Measurements from ENCODE around the gene TCF19.
A peak's percentile ranks its signal among the peaks of the same experiment; 100 is the strongest.
"Not testable (repeated sequence)": the region's sequence is repeated elsewhere in the genome, so short reads cannot be mapped to it uniquely, and the experiment has no call there.

Gene TCF19

DNA sequence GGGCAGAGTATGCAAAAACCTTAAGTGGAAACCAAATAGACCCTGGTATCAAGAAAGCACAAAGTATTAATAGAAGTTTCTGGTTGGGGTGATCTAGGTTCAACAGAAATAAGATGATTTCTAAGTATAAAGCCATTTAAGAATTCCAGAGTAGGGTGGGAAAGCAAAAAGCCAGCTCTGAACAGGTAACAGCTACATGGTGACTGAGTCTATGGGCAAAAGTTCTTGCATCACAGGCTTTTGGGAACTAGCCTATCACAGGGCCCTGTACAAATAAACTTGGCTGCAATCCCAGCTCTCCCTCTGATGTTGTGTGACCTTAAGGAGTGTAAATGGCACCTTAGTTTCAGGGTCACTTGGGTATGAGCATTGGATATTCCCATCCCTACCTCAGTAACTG lies 5.5 kb downstream of the TCF19 start:
- DNase-seq, result no peak

DNA sequence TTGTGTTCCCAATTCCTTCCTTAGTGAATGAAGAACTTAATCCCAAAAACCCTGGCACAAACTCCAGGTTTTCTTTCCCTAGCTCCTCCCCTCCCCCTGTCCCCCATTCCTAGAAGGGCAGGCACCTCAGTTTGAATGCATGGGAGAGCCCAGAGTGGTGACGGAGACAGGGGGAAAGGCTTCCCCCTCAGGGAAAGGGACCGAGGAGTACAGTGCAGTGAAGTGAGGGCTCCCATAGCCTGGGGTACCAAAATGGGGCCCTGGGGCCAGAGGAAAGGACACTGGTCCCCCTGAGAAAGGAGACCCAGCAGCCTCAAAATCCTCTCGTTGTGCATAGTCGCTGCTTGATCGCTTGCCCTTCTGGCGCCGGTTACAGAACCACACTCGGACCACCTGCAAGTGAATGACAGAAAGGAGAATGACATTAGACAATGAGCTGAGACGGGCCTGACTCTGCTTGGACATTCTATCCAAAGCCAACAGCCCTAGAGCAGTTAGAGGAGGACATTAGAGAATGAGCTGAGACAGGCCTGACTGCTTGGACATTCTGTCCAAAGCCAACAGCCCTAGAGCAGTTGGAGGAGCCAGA lies 6.2 kb downstream of the TCF19 start:
- DNase-seq, result not testable (repeated sequence)

GRCh38 chr6:31165064-31165832 lies 6.9 kb downstream of the TCF19 start:
- DNase-seq, result not testable (repeated sequence)

DNA sequence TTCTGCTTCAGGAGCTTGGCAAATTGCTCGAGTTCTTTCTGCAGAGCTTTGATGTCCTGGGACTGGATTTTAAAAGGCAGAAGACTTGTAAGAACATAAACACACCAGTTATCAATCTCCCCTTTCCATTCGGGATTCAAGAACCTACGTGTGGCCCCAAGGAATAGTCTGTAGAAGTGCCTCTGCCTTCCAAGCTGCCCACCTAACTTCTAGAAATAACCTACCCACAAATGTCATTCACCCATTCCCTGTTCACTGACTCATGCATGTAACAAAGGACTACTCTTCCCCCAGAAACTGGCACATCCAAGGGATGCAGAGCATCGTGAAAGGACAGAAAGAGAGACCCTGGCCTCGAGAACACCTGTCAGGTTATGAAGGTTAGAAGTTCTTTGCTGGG lies 7.6 kb downstream of the TCF19 start:
- DNase-seq, result no peak

DNA sequence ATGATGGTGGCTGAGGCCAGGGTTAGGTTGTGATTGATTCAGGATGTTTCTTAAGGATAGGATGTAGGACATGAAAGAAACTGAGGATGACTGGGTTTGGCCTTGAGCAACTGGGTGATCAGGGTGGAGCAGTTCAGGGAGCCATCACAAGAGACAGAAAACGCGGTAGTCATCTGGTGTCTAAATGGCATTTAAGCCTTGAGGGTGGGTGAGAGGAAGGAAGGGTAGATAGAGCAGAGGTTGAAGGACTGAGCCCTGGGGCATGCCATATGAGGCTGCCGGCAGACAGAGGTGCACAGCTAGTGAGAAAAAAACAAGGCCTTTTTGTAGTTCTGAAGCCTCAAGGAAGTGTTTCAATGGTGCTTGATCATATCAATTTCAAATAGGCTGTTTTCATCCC lies 10.2 kb downstream of the TCF19 start:
- no peak for DNase-seq

- no peak for DNase-seq
Observed at GRCh38 chr6:31169123-31169857, 10.9 kb downstream of the TCF19 start.

GRCh38 chr6:31169858-31170599 lies 11.6 kb downstream of the TCF19 start:
- not testable (repeated sequence) for DNase-seq

DNA sequence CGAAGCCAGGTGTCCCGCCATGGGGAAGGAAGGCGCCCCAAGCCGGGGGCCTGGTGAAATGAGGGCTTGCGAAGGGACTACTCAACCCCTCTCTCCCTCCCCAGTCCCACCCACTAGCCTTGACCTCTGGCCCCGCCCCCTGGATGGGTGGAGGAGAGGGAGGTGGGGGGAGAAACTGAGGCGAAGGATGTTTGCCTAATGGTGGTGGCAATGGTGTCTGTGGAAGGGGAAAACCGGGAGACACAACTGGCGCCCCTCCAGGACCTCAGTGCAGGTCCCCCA lies 12.2 kb downstream of the TCF19 start, which contains the start of gene POU5F1:
Gene POU5F1, minus strand, starts transcription at position 83 of the 282 bp plus-strand sequence. Its CDS starts 62 bp downstream, at position 21.
- DNase-seq, result no peak

DNA sequence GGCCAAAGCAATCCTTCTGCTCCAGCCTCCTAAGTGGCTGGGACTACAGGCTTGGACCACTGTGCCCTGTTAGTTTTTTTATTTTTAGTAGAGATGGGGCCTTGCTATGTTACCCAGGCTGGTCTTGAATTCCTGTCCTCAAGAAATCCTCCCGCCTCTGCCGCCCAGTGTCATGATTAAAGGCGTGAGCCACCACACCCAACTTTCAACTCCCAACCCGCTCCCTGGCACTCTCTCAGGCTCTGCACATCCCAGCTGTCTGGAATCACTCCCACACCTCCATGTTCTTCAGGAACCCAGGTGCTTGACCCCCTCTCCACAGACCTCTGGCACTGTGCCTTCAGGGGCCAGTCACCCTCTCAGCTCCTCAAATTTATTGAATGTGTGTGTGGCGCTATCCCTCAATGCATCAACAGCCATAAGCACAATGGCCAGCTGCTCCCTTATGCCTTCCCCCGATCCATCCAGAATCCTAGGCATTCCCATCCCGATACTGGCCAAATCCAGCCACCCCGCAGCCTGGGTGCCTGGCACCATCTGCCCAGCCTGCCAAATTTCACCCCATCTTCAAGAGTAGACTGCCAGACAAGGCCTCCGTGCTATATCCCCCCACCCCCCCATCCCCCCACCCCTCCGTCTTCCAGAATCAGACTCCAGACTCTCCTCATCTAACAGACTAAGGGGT lies 12.7 kb downstream of the TCF19 start:
- no peak for DNase-seq

- DNase-seq, result no peak
Observed at GRCh38 chr6:31171931-31172905, 13.8 kb downstream of the TCF19 start.

DNA sequence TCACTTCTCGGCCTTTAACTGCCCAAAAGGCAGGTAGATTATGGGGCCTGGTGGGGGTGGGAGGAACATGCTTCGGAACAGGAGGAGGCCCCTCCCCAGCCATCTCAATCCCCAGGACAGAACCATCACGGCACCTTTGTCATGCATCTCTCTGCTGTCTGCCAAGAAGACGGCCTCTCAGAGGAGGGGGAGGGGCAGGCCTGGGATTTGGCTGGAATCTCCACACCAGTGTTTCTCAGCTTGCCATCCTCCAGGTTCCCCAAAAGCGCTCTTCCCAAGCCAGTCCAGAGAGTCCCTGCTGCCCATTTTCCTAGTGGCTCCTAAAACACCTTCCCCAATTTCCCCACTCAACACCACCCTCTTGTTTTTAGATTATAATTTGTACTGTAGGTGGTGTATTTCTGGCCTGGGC lies 14.6 kb downstream of the TCF19 start:
- no peak for DNase-seq

- no peak for DNase-seq
Observed at GRCh38 chr6:31173406-31173805, 15.0 kb downstream of the TCF19 start.

DNA sequence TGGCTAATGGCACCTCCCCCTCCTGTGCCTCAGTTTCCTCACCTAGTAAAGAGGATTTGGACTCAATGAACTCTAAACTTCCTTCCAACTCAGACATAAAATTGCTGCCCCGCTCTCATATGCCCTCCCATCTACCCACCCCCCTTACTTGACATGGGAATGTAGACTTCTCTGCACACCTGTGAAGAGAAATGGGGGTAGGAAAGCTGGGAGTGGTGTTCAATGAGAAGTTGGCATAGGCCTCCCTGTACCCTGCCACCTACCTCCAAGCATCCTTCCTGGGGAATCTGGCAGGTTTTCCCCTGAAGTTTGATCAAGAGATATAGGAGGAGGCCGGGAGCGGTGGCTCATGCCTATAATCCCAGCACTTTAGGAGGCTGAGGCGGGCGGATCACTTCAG lies 16.0 kb downstream of the TCF19 start:
- DNase-seq, result no peak

GRCh38 chr6:31175971-31176370 lies 17.6 kb downstream of the TCF19 start:
- DNase-seq, result no peak

GRCh38 chr6:31178143-31179041 lies 20.0 kb downstream of the TCF19 start:
- DNase-seq, result no peak

DNA sequence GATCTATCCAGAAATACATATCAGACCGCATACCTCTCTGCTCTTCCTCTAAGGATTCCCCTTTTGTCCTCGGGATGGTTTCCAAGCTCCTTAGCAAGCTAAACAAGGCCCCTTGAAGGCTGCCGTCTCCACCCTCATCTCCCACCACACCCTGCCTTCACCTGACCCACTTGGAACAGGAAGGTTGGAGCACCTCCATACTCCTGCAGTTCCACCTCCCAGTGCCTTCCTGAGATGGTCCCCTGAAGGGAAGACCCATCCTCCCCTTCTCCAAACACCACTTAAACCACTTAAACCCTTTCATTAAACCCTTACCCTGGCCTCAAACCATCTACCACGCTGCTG lies 20.6 kb downstream of the TCF19 start:
- DNase-seq, result no peak

DNA sequence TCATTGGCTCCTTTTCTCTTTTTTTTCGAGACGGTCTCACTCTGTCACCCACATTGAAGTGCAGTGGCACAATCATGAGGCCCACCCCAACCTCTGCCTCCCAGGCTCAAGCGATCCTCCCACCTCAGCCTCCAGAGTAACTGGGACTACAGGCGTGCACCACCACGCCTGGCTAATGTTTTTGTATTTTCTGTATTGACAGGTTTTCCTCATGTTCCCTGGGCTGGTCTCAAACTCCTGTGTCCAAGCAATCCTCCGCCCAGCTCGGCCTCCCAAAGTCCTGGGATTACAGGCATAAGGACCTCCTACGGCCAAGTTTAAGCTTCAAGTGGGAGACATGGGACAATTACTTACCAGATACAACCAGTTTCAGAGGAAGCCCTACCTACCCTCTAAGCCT lies 21.5 kb downstream of the TCF19 start:
- no peak for DNase-seq

DNA sequence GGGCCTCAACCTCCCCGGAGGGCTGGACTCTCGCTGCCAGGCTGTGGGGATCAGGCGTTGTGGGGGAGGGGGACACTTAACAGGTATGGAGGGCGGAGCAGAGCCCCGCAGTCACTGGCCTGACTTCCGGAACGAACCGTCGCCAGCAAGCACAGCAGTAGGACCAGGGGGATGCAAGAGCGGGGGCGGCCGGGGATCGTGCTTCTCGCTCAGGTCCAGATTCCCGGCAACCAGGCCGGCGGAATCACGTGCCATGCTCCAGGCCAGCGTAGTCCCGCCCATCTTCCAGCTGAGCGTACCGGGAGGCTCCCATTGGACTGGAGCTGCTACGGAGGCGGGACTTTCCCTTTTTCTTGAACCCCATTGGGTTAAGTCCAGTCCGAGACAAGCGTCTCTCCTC lies 22.1 kb downstream of the TCF19 start:
- DNase-seq, result peak; percentile 61

DNA sequence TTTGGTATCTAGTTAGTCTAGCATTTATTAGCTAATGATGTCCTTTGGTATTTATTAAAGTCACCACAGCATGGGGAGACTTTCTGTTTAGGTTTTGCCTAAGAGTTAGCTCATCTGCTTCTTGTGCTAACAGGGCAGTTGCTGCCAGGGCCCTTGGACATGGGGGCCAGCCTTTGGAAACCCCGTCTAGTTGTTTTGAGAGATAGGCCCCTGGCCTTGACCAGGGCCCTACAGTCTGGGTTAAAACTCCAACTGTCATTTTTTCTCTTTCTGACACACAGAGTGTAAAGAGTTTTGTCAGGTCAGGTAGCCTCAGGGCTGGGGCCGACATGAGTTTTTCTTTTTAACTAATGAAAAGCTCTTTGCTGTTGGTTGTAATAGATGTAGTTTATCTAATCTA lies 24.9 kb downstream of the TCF19 start:
- DNase-seq, result not testable (repeated sequence)

- not testable (repeated sequence) for DNase-seq
Observed at GRCh38 chr6:31183859-31184258, 25.5 kb downstream of the TCF19 start.

GRCh38 chr6:31185695-31186051 lies 27.3 kb downstream of the TCF19 start:
- not testable (repeated sequence) for DNase-seq

Data from stimulated activated CD4-positive, alpha-beta T cell treated with anti-CD3 and anti-CD28 coated beads, Interleukin-1b, Interleukin-23, amount 100 ng/mL, for 48 hours (primary cell).